HPDE6-E6E7 (cell line): ENCODE results near the gene PTPRCAP.
"Not testable (repeated sequence)": the region's sequence is repeated elsewhere in the genome, so short reads cannot be mapped to it uniquely, and the experiment has no call there.

Experiments used
- DNase-seq: peaks from one replicate; pipeline ENCODE4 v3.0.0; 2011; ENCODE audit warnings: missing footprints; ENCODE audit errors: extremely low spot score

The PTPRCAP gene

GRCh38 chr11:67437082-67437808 lies at the start of gene PTPRCAP:
Gene PTPRCAP, minus strand, starts transcription at chr11:67437682. Its CDS starts 63 bp downstream, at chr11:67437619.
- DNase-seq, result no peak

- no peak for DNase-seq
These were observed 49.2 kb upstream of the PTPRCAP start for GRCh38 chr11:67486481-67487195.

- DNase-seq, result not testable (repeated sequence)
These were observed 48.4 kb upstream of the PTPRCAP start for GRCh38 chr11:67485873-67486361.

GRCh38 chr11:67484847-67485311 lies 47.4 kb upstream of the PTPRCAP start:
- DNase-seq, result no peak

GRCh38 chr11:67483831-67484665 lies 46.6 kb upstream of the PTPRCAP start:
- no peak for DNase-seq

- peak; percentile 97 for DNase-seq
These were observed 45.6 kb upstream of the PTPRCAP start, which contains the start of gene AIP for GRCh38 chr11:67482827-67483798. Gene AIP, plus strand, starts transcription at chr11:67483026. Its CDS starts 133 bp downstream, at chr11:67483159.

GRCh38 chr11:67482275-67482826 lies 44.9 kb upstream of the PTPRCAP start:
- no peak for DNase-seq

GRCh38 chr11:67477344-67478050 lies 40.0 kb upstream of the PTPRCAP start:
- not testable (repeated sequence) for DNase-seq

- DNase-seq, result not testable (repeated sequence)
These were observed 39.2 kb upstream of the PTPRCAP start for GRCh38 chr11:67476692-67477091.

- DNase-seq, result no peak
These were observed 35.4 kb upstream of the PTPRCAP start for GRCh38 chr11:67472882-67473281.

GRCh38 chr11:67470337-67471002 lies 33.0 kb upstream of the PTPRCAP start:
- DNase-seq, result no peak

GRCh38 chr11:67469508-67469811 lies 32.0 kb upstream of the PTPRCAP start:
- DNase-seq, result no peak

- peak; percentile 86 for DNase-seq
These were observed 31.5 kb upstream of the PTPRCAP start, which contains the start of gene TMEM134 for GRCh38 chr11:67468759-67469507. Gene TMEM134, minus strand, starts transcription at chr11:67469251. Its CDS starts 59 bp downstream, at chr11:67469192.

GRCh38 chr11:67468456-67468758 lies 30.9 kb upstream of the PTPRCAP start:
- no peak for DNase-seq

GRCh38 chr11:67468056-67468455 lies 30.6 kb upstream of the PTPRCAP start:
- DNase-seq, result peak; percentile 92

GRCh38 chr11:67466962-67467771 lies 29.7 kb upstream of the PTPRCAP start:
- DNase-seq, result no peak

GRCh38 chr11:67466367-67466766 lies 28.9 kb upstream of the PTPRCAP start:
- DNase-seq, result no peak

- DNase-seq, result not testable (repeated sequence)
These were observed 28.0 kb upstream of the PTPRCAP start for GRCh38 chr11:67465530-67465929.
